ENCODE results near the gene IGSF3.
"Not testable (repeated sequence)": the region's sequence is repeated elsewhere in the genome, so short reads cannot be mapped to it uniquely, and the experiment has no call there.

DNA sequence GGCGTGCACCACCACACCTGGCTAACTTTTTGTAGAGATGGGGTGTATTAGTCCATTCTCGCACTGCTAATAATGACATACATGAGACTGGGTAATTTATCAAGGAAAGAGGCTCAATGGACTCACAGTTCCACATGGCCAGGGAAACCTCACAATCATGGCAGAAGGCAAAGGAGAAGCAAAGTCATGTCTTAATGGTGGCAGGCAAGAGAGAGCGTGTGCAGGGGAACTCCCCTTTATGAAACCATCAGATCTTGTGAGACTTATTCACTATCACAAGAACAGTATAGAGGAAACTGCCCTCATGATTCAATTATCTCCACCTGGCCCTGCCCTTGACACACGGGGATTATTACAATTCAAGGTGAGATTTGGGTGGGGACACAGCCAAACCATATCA lies 105.1 kb downstream of the IGSF3 start:
- TF ChIP-seq, protein P1, sequence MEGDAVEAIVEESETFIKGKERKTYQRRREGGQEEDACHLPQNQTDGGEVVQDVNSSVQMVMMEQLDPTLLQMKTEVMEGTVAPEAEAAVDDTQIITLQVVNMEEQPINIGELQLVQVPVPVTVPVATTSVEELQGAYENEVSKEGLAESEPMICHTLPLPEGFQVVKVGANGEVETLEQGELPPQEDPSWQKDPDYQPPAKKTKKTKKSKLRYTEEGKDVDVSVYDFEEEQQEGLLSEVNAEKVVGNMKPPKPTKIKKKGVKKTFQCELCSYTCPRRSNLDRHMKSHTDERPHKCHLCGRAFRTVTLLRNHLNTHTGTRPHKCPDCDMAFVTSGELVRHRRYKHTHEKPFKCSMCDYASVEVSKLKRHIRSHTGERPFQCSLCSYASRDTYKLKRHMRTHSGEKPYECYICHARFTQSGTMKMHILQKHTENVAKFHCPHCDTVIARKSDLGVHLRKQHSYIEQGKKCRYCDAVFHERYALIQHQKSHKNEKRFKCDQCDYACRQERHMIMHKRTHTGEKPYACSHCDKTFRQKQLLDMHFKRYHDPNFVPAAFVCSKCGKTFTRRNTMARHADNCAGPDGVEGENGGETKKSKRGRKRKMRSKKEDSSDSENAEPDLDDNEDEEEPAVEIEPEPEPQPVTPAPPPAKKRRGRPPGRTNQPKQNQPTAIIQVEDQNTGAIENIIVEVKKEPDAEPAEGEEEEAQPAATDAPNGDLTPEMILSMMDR (IDR thresholded peaks at IDR 0.05), result not testable (repeated sequence)
- TF ChIP-seq POLR2A, EP300, POLR2AphosphoS5 (IDR thresholded peaks at IDR 0.05): not testable (repeated sequence)

Measured in sigmoid colon (tissue), 4 donors.